Tibial nerve (tissue), 4 donors: ENCODE measurements around the gene HIKESHI.

ENCODE experiments used
- CTCF ChIP-seq, 5 experiments: fragments of 200-600 bp in 3 of 5; fragments of 450-650 bp in 2 of 5; sonication (generic) in 3 of 5; IDR thresholded peaks; one replicate each; pipeline ENCODE4 v1.5.1; 2016 to 2019; ENCODE audit warnings: antibody characterized with exemption in 5 of 5, mild to moderate bottlenecking in 3 of 5, moderate library complexity in 2 of 5
- EP300 ChIP-seq, 2 donors: sonication (generic); formaldehyde crosslinking; IDR thresholded peaks; one replicate each; pipeline ENCODE4 v1.6.1; 2017; ENCODE audit warnings: antibody characterized with exemption in 2 of 2, mild to moderate bottlenecking in 1 of 2
- POLR2A ChIP-seq, 2 donors: fragments of 450-650 bp; IDR thresholded peaks; one replicate each; pipeline ENCODE4 v1.6.1; 2017; ENCODE audit warnings: antibody characterized with exemption in 2 of 2, mild to moderate bottlenecking in 2 of 2, moderate library complexity in 2 of 2

DNA sequence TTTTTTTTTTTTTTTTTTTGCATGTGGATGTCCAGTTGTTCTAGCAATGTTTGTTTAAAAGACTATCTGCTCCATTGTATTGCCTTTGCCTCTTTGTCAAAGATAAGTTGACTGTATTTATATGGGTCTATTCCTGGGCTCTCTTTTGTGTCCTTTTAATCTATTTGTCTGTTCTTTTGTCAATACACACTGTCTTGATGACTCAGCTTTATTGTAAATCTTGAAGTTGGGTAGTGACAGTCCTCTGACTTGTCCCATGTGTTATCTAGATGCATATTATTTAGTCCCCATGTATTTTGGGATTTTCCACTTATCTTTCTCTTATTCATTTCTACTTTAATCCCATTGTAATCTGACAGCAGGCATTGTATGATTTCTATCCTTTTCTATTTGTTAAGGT, 75.9 kb downstream of the HIKESHI start:
- no peak for TF ChIP-seq CTCF (IDR thresholded peaks at IDR 0.05)
- TF ChIP-seq POLR2A (IDR thresholded peaks at IDR 0.05): no peak
- TF ChIP-seq EP300 (IDR thresholded peaks at IDR 0.05): no peak
